COR-L47 (cell line): ENCODE results near the gene JMJD8.

Experiments used
- DNase-seq: peaks from one replicate; lab custom pipeline; 2025; lab: John Stamatoyannopoulos, UW

The JMJD8 gene

DNA sequence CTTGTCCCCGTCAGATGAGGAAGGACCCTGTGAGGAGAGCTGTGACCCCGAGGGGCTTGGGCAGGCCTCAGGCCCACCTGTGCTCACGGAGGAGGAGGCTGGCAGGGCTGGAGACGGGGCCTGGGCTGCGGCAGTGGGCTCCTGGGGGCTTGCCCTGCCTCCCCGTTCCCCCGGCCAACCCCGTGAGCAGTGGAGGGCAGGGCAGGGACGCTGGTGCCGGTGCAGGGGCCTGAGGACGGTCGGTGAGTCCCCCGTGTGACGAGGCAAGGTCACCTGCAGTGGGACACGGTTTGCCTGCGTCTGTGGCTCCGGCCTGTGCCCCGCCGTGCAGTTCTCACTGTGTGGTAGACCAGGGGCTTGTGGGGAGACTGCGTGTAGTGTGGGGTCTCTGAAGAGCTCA, 24.5 kb downstream of the JMJD8 start:
- DNase-seq = no peak

DNA sequence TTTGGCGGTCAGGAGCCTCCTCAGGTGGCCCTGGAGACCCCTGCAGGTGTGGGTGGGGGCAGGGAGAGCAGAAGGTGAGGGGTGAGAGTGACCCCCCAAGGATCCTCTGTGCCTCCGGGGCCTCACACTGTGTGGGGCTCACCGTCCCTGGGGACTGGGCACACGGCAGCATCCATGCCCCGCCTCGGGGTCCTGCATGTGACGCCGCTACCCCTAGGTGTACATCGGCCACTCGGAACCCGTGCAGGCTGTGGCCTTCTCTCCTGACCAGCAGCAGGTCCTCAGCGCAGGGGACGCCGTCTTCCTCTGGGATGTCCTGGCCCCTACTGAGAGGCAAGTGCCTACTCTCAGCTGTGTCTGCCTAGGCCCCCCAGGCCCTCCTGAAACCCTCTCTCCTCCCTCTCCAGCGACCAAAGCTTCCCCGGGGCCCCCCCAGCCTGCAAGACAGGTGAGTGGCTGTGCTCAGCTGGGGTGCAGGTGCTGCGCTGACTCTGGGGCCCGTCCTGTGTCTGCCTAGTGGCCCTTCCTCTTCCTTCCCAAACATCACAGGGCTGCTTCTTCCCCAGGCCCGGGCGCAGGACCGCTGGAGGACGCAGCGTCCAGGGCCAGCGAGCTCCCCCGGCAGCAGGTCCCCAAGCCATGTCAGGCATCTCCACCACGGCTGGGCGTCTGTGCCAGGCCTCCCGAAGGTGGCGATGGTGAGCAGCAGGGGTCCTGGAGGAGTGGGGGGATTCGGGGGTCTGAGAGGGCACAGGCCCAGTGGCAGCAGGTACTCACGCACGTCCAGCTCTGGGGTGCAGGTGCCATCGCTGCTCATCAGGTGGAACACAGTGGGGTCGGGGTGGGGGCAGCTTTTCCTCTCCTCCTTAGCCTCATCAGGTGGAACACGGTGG, 25.2 kb downstream of the JMJD8 start:
- DNase-seq = no peak

DNA sequence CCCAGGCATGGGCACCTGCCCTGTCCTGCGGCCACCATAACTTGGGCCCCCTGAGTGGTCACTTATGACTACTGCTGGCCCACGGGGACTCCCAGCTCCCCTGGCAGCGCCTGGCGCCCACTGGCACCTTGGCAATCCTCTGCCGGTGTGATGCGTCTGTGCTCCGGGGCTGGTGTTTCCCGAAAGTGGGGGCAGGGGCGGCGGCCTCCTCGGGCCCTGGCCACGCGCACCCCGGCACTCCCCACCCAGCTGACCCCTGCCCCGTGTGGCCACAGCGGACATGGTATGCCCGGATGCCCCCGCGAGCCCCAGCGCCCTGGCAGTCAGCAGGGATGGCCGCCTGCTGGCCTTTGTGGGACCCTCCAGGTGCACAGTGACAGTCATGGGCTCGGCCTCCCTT, 26.6 kb downstream of the JMJD8 start:
- no peak for DNase-seq

- DNase-seq = no peak
Measured at GRCh38 chr16:654034-654433, 30.1 kb downstream of the JMJD8 start.

DNA sequence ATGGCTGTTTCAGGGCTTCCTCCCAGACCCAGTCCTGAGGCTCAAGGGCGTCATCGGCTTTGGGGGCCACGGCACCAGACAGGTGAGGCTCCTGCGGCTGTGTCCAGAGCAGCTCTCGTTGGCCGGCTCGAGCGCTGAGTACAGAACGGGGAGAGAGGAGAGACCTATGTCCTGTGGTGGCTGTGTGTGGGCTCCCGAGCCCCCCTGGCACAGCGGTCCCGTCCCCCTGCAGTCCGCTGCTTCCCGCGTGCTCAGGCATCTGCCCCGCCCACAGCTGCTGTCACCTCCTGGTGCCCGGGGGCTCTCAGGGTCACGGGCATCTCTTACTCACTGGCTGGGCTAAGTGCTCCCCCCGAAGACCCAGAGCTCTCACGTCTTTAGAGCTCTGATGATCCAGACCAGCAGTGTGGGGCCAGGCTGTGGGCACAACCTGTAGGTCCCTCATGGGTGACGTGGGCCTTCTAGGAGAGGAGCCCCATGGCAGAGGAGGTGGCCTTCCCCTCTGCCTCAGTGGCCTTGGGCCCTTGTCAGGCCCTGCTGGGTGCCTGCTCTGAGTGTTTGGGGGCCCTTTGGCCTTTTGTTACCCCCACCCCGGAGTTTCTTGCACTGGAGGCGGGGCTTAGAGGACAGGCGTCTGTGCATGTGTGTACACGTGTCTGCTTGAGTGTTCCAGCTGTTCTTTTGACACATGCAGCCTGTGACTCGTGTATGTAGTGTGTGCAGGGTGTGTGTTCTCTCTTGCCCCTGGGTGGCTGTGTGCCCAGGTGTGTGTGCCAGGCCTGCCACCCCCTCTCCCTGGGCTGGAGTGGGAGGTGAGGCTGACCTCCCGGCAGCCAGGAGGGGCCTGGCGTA, 31.5 kb downstream of the JMJD8 start:
- no peak for DNase-seq

- DNase-seq = no peak
Measured at GRCh38 chr16:651844-652243, 32.3 kb downstream of the JMJD8 start.

- DNase-seq = no peak
Measured at GRCh38 chr16:649631-650030, 34.5 kb downstream of the JMJD8 start.

- peak; percentile 92 for DNase-seq
Measured at GRCh38 chr16:648781-649589, 35.1 kb downstream of the JMJD8 start, which contains the start of gene WDR90. TSS of gene WDR90 (plus strand) at chr16:649365. CDS start at chr16:649417, 52 bp downstream.

DNA sequence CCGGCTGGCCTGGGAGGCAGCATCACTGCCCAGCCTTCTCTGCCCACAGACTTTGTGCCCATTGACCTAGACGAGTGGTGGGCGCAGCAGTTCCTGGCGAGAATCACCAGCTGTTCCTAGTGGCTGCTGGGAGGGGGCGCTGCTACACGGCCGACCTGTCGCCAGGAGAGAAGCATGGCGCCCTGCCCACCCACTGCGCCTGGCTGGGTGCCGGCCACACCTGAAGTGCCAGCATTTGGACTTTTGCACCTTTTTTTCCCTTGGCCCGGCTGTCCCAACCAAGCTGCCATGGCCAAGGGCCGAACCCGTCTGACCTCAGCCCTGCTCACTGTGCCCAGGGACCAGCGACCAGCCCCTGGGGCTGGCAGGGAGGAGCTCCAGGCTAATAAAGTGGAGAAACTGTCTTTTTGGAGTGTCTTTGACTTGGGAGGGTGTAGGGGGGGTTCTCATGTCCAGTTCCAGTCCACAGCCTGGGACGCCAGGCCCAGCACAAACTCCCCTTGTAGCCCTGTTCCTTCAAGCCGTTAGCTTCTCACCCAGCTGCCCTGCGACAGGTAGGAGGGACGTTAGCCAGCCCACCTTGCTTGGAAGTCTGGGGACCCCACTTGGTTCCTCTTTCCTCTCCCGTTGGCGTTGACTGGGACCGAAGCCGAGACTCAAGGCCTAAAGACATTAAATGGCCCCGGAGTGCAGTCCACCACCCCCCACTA, 35.9 kb downstream of the JMJD8 start:
- peak; percentile 62 for DNase-seq

DNA sequence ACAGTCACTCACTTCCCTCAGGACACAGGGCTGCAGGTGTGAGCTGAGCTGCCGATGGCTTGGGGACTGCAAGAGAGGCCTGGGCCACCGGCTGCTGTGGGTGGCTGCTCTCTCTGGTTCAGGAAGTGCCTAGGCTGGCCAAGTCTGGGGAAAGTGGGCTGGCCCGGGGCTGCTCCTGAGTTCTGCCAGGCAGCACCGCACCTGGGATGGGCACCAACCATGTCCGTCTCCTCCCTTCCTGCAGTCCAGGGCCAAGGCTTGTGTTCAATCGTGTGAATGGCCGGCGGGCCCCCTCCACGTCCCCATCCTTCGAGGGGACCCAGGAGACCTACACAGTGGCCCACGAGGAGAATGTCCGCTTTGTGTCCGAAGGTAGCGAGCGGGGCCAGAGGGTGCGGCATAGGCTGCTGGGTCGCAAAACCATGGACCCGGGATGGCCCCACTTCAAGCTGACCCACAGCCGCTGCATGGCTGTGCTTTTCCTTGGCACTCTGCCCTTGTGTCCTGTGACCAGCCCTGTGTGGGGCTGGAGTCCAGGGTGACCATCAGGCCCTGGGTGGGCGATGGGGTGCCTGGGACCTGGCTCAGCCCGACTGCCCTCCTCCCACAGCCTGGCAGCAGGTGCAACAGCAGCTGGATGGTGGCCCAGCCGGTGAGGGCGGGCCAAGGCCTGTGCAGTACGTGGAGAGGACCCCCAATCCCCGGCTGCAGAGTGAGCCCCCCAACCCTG, 36.8 kb downstream of the JMJD8 start:
- DNase-seq = no peak

- no peak for DNase-seq
Measured at GRCh38 chr16:646679-647172, 37.4 kb downstream of the JMJD8 start.

GRCh38 chr16:645852-646678, 38.1 kb downstream of the JMJD8 start:
- DNase-seq = no peak

GRCh38 chr16:644556-644955, 39.6 kb downstream of the JMJD8 start:
- no peak for DNase-seq

- no peak for DNase-seq
Measured at GRCh38 chr16:643050-643368, 41.1 kb downstream of the JMJD8 start.

DNA sequence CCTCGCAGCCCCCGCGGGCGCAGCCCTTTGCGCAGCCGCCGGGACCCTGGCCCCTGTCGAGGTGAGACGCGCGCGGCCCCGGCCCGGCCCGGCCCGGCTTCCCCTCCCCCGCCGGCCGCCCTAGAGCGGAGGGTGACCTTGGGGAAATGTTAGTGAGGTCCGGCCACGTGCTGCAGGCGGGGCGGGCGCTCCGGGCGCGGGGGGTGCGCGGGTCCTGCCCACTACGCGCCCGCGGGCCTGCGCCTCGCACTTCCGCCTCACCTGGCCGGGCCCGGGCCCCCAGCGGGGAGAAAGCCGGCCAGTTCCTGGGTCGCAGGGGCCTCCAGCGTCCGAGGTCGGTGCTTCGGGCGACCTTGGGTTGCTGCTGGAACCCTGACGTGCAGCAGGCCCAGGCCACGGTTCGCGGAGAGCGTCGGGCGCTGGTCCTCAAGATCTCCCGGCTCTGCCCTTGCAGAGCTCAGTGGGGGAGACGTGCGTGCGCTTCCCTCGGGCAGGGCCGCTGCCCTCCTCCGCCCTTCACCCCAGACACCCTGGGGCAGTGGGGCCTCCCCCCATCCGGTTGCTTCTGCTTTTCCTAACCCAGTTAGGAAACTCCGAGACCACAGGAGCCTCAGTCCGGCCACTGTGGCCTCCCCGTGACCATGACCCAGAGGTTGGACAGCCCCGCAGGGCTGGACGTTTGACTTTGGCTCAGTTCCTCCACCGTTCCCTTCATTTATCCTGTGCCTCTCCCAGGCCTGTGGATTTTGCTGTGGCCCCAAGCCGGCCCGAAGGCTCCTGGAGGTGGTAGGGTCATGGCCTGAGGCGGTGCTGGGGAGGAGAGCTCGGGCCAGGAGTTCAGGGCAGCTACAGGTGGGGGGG, 41.7 kb downstream of the JMJD8 start:
- DNase-seq = no peak

GRCh38 chr16:641326-642188, 42.6 kb downstream of the JMJD8 start, which contains the start of gene MCRIP2:
TSS of gene MCRIP2 (plus strand) at chr16:641828. CDS start at chr16:641992, 164 bp downstream.
- DNase-seq = peak; percentile 48

- no peak for DNase-seq
Measured at GRCh38 chr16:640614-641013, 43.5 kb downstream of the JMJD8 start.

DNA sequence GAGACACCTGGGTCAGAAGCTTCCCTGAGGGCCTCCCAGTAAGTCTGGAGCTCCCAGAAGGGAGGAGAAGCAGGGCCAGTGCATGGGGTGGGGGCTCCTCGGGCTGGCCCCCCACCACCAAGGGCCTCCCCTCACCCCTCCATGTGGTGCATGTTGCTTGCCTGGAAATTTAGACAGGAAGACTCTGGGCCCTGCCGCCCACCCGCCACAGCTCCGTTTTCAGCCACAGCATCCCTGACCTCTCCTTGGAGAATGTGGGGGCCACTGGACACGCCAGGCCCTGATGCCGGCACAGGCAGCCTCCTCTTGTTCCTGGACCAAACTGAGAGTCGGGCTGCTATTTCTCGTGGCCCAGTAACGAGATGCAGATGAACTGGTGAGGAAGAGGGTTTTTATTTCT, 45.3 kb downstream of the JMJD8 start:
- no peak for DNase-seq
